ENCODE results near the gene RPIA.
"Not testable (repeated sequence)": the region's sequence is repeated elsewhere in the genome, so short reads cannot be mapped to it uniquely, and the experiment has no call there.

RPIA gene

DNA sequence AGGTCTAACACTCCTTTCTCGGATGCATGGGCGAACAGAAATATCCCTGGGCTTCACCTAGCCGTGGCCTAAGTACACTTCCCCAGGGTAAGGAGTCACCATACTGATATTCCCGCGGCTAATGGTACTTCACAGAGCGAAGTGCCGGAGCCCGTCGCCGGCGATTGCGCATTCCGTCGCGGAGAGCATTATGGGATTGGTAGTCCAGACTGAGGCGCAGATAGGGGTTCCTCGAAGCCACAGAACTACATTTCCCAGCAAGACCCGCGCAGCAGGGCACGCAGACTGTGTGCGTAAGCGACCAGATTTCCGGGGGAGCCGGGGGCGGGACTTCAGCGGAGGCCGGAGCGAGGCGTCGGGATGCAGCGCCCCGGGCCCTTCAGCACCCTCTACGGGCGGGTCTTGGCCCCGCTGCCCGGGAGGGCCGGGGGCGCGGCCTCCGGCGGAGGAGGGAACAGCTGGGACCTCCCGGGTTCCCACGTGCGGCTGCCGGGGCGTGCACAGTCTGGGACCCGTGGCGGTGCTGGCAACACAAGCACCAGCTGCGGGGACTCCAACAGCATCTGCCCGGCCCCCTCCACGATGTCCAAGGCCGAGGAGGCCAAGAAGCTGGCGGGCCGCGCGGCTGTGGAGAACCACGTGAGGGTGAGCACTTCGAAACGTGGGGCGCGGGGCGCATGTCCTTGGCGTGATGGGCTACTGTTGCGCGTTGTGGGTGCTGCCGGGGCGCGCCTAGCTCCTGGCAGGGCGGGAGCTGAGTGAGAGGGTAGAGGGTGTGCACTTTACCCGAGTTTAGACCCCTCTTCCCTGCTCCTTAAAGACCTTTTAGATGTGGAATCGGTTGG is at the start of gene RPIA:
Gene RPIA, plus strand, starts transcription at position 335 of the 845 bp plus-strand sequence. Its CDS starts 26 bp downstream, at position 361.
- no peak for TF ChIP-seq ZFP30 (CRISPR knock-in tag; IDR thresholded peaks at IDR 0.05)
- no peak for TF ChIP-seq RARB (CRISPR knock-in tag; IDR thresholded peaks at IDR 0.05)
- 0 out of 2 replicates have a peak, but pooled peaks have one; percentile 32 for TF ChIP-seq ZFP3 (CRISPR knock-in tag; IDR thresholded peaks at IDR 0.05)
- 0 out of 2 replicates have a peak, but pooled peaks have one; percentile 41 for TF ChIP-seq SNAI2 (CRISPR knock-in tag; IDR thresholded peaks at IDR 0.05)
- TF ChIP-seq, protein P1, sequence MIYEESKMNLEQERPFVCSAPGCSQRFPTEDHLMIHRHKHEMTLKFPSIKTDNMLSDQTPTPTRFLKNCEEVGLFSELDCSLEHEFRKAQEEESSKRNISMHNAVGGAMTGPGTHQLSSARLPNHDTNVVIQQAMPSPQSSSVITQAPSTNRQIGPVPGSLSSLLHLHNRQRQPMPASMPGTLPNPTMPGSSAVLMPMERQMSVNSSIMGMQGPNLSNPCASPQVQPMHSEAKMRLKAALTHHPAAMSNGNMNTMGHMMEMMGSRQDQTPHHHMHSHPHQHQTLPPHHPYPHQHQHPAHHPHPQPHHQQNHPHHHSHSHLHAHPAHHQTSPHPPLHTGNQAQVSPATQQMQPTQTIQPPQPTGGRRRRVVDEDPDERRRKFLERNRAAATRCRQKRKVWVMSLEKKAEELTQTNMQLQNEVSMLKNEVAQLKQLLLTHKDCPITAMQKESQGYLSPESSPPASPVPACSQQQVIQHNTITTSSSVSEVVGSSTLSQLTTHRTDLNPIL (CRISPR knock-in tag; IDR thresholded peaks at IDR 0.05; ENCODE audit: low read depth), result no peak
- TF ChIP-seq ISL1 (CRISPR knock-in tag; IDR thresholded peaks at IDR 0.05), result no peak
- TF ChIP-seq ZNF8 (CRISPR knock-in tag; IDR thresholded peaks at IDR 0.05), result no peak
- TF ChIP-seq, protein P2, sequence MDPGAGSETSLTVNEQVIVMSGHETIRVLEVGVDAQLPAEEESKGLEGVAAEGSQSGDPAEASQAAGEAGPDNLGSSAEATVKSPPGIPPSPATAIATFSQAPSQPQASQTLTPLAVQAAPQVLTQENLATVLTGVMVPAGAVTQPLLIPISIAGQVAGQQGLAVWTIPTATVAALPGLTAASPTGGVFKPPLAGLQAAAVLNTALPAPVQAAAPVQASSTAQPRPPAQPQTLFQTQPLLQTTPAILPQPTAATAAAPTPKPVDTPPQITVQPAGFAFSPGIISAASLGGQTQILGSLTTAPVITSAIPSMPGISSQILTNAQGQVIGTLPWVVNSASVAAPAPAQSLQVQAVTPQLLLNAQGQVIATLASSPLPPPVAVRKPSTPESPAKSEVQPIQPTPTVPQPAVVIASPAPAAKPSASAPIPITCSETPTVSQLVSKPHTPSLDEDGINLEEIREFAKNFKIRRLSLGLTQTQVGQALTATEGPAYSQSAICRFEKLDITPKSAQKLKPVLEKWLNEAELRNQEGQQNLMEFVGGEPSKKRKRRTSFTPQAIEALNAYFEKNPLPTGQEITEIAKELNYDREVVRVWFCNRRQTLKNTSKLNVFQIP (CRISPR knock-in tag; IDR thresholded peaks at IDR 0.05; ENCODE audit: borderline replicate concordance, low read depth), result no peak
- TF ChIP-seq, protein P3, sequence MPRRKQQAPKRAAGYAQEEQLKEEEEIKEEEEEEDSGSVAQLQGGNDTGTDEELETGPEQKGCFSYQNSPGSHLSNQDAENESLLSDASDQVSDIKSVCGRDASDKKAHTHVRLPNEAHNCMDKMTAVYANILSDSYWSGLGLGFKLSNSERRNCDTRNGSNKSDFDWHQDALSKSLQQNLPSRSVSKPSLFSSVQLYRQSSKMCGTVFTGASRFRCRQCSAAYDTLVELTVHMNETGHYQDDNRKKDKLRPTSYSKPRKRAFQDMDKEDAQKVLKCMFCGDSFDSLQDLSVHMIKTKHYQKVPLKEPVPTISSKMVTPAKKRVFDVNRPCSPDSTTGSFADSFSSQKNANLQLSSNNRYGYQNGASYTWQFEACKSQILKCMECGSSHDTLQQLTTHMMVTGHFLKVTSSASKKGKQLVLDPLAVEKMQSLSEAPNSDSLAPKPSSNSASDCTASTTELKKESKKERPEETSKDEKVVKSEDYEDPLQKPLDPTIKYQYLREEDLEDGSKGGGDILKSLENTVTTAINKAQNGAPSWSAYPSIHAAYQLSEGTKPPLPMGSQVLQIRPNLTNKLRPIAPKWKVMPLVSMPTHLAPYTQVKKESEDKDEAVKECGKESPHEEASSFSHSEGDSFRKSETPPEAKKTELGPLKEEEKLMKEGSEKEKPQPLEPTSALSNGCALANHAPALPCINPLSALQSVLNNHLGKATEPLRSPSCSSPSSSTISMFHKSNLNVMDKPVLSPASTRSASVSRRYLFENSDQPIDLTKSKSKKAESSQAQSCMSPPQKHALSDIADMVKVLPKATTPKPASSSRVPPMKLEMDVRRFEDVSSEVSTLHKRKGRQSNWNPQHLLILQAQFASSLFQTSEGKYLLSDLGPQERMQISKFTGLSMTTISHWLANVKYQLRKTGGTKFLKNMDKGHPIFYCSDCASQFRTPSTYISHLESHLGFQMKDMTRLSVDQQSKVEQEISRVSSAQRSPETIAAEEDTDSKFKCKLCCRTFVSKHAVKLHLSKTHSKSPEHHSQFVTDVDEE (CRISPR knock-in tag; IDR thresholded peaks at IDR 0.05), result peak; percentile 60; the same call in 1 of the 2 replicates
- TF ChIP-seq, protein P4, sequence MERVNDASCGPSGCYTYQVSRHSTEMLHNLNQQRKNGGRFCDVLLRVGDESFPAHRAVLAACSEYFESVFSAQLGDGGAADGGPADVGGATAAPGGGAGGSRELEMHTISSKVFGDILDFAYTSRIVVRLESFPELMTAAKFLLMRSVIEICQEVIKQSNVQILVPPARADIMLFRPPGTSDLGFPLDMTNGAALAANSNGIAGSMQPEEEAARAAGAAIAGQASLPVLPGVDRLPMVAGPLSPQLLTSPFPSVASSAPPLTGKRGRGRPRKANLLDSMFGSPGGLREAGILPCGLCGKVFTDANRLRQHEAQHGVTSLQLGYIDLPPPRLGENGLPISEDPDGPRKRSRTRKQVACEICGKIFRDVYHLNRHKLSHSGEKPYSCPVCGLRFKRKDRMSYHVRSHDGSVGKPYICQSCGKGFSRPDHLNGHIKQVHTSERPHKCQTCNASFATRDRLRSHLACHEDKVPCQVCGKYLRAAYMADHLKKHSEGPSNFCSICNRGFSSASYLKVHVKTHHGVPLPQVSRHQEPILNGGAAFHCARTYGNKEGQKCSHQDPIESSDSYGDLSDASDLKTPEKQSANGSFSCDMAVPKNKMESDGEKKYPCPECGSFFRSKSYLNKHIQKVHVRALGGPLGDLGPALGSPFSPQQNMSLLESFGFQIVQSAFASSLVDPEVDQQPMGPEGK (CRISPR knock-in tag; IDR thresholded peaks at IDR 0.05; ENCODE audit: borderline replicate concordance), result no peak
- no peak for TF ChIP-seq TCF4 (CRISPR knock-in tag; IDR thresholded peaks at IDR 0.05; ENCODE audit: borderline replicate concordance)
- no peak for TF ChIP-seq BACH2 (CRISPR knock-in tag; IDR thresholded peaks at IDR 0.05; ENCODE audit: borderline replicate concordance)
- TF ChIP-seq ZC3H10 (CRISPR knock-in tag; IDR thresholded peaks at IDR 0.05), result no peak
- ATAC-seq, result peak; percentile 98

DNA sequence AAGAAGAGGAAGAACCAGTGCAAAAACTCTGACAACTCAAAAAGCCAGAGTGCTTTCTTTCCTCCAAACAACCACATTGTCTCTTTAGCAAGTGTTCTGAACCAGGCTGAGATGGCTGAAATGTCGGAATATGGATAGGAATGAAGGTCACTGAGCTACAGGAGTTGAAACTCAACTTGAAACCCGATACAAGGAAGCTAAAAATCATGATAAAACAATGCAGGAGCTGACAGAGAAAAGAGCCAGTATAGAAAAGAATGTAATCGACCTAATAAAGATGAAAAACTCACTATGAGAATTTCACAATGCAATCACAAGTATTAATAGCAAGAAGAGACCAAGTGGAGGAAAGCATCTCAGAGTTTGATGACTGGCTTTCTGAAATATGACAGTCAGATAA is 49.2 kb upstream of the RPIA start:
- TF ChIP-seq, protein P3 (CRISPR knock-in tag; IDR thresholded peaks at IDR 0.05), result no peak
- TF ChIP-seq ZNF8 (CRISPR knock-in tag; IDR thresholded peaks at IDR 0.05) (no peak), ZNF565 (CRISPR knock-in tag; conservative IDR thresholded peaks at IDR 0.05; ENCODE audit: low read depth) (no peak), BACH2 (CRISPR knock-in tag; IDR thresholded peaks at IDR 0.05; ENCODE audit: borderline replicate concordance) (no peak), ZNF70 (CRISPR knock-in tag; IDR thresholded peaks at IDR 0.05) (no peak)
- peak; percentile 66 for ATAC-seq

DNA sequence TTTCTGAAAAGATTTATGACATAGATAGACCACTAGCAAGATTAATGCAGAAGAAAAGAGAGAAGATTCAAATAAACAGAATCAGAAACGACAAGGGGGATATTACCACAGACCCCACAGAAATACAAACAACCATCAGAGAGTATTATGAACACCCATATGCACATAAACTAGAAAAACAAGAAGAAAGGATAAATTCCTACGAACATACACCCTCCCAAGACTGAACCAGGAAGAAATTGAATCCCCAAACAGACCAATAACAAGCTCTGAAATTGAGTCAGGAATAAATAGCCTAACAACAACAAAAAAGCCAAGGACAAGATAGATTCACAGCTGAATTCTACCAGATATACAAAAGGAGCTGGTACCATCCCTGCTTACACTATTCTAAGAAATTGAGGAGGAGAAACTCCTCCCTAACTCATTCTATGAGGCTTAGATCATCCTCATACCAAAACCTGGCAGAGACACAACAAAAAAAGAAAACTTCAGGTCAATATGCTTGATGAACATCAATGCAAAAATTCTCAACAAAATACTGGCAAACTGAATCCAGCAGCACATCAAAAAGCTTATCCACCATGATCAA is 46.1 kb upstream of the RPIA start:
- not testable (repeated sequence) for ATAC-seq

Measured in SK-N-SH treated with all-trans-retinoic acid at 6 μM for 48 hours (cell line).